Measurements from ENCODE around the gene DGKD.

DGKD gene

GRCh38 chr2:233433029-233433428 is 78.7 kb downstream of the DGKD start:
- DNase-seq = no peak

- DNase-seq = no peak
Observed at GRCh38 chr2:233433794-233434193, 79.5 kb downstream of the DGKD start.

- DNase-seq = no peak
Observed at GRCh38 chr2:233434666-233435330, 80.5 kb downstream of the DGKD start.

- DNase-seq = no peak
Observed at GRCh38 chr2:233435436-233436190, 81.3 kb downstream of the DGKD start.

- no peak for DNase-seq
Observed at GRCh38 chr2:233436191-233436581, 81.9 kb downstream of the DGKD start.

GRCh38 chr2:233436691-233437438 is 82.6 kb downstream of the DGKD start:
- no peak for DNase-seq

- no peak for DNase-seq
Observed at GRCh38 chr2:233437439-233437955, 83.2 kb downstream of the DGKD start.

- no peak for DNase-seq
Observed at GRCh38 chr2:233438573-233439147, 84.4 kb downstream of the DGKD start.

GRCh38 chr2:233439191-233439590 is 84.9 kb downstream of the DGKD start:
- DNase-seq = no peak

GRCh38 chr2:233440314-233440713 is 86.0 kb downstream of the DGKD start:
- DNase-seq = no peak

GRCh38 chr2:233440714-233441113 is 86.4 kb downstream of the DGKD start:
- DNase-seq = no peak

- DNase-seq = no peak
Observed at GRCh38 chr2:233441161-233442027, 87.1 kb downstream of the DGKD start.

- no peak for DNase-seq
Observed at GRCh38 chr2:233442028-233442310, 87.7 kb downstream of the DGKD start.

- peak; percentile 66 to 79 for DNase-seq
Observed at GRCh38 chr2:233443511-233444183, 89.4 kb downstream of the DGKD start.

GRCh38 chr2:233444501-233444900 is 90.2 kb downstream of the DGKD start:
- DNase-seq = no peak

GRCh38 chr2:233445152-233445830 is 91.0 kb downstream of the DGKD start:
- DNase-seq = no peak

GRCh38 chr2:233446121-233446520 is 91.8 kb downstream of the DGKD start:
- DNase-seq = no peak

GRCh38 chr2:233446606-233447305 is 92.5 kb downstream of the DGKD start:
- DNase-seq = no peak

GRCh38 chr2:233447506-233448219 is 93.4 kb downstream of the DGKD start:
- DNase-seq = no peak

- DNase-seq = no peak
Observed at GRCh38 chr2:233448220-233448559, 93.9 kb downstream of the DGKD start.

Data from NCI-H2081 (cell line).